ENCODE data around the gene ADPRHL1. TPM values are rescaled to one million over a fixed set of nuclear protein-coding genes. Genes with fewer than 3 reads are reported as not detected.

The ADPRHL1 gene
- total RNA-seq, 4 donors from 2014 or later, result 2.5 to 8.6 (median 5.5) TPM

GRCh38 chr13:113422807-113423519, 30.3 kb downstream of the ADPRHL1 start:
- Histone ChIP-seq H3K4me3 (no peak overlapping the region), H3K4me1 (peaks cover 5% of the 10 kb centered on the region), H3K9me3 (no peaks in the 10 kb centered on the region), H3K27ac (no peak overlapping the region), H3K27me3 (no peaks in the 10 kb centered on the region), H3K36me3 (no peaks in the 10 kb centered on the region)
- DNase-seq (ENCODE audit: low spot score in 2 of 2), result no peak
- 82% methylated on average over 22 of the region's 26 CpGs for WGBS
- TF ChIP-seq POLR2AphosphoS5 (IDR thresholded peaks at IDR 0.05), result no peak
- TF ChIP-seq EP300 (IDR thresholded peaks at IDR 0.05), result no peak
- no peak for TF ChIP-seq CTCF (IDR thresholded peaks at IDR 0.05)
- no peak for TF ChIP-seq POLR2A (IDR thresholded peaks at IDR 0.05)

- no peak overlapping the region for H3K4me3 ChIP-seq
- peaks cover 3% of the 10 kb centered on the region for H3K27me3 ChIP-seq
- TF ChIP-seq CTCF (IDR thresholded peaks at IDR 0.05) (no peak), EP300 (IDR thresholded peaks at IDR 0.05) (no peak), POLR2A (IDR thresholded peaks at IDR 0.05) (no peak), POLR2AphosphoS5 (IDR thresholded peaks at IDR 0.05) (no peak)
- no peaks in the 10 kb centered on the region for H3K36me3 ChIP-seq
- DNase-seq (ENCODE audit: low spot score in 2 of 2), result no peak
- peaks cover 5% of the 10 kb centered on the region for H3K4me1 ChIP-seq
- WGBS, result 52% methylated on average over 14 of the region's 15 CpGs
- H3K27ac ChIP-seq, result peak overlapping the region; percentile 36
- no peaks in the 10 kb centered on the region for H3K9me3 ChIP-seq
Observed at GRCh38 chr13:113421673-113422270, 31.5 kb downstream of the ADPRHL1 start.

- TF ChIP-seq POLR2AphosphoS5 (IDR thresholded peaks at IDR 0.05), result no peak
- 63% methylated on average over 14 of the region's 38 CpGs for WGBS
- peak overlapping the region; percentile 36 for H3K27ac ChIP-seq
Observed at GRCh38 chr13:113420833-113421600, 32.3 kb downstream of the ADPRHL1 start.

GRCh38 chr13:113420232-113420631, 33.1 kb downstream of the ADPRHL1 start:
- H3K9me3 ChIP-seq, result no peaks in the 10 kb centered on the region
- no peak overlapping the region for H3K27ac ChIP-seq
- peaks cover 5% of the 10 kb centered on the region for H3K4me1 ChIP-seq
- no peak overlapping the region for H3K4me3 ChIP-seq
- peaks cover 3% of the 10 kb centered on the region for H3K27me3 ChIP-seq
- DNase-seq (ENCODE audit: low spot score in 2 of 2), result no peak
- TF ChIP-seq POLR2AphosphoS5 (IDR thresholded peaks at IDR 0.05) (no peak), EP300 (IDR thresholded peaks at IDR 0.05) (no peak), POLR2A (IDR thresholded peaks at IDR 0.05) (no peak), CTCF (IDR thresholded peaks at IDR 0.05) (no peak)
- no peaks in the 10 kb centered on the region for H3K36me3 ChIP-seq
- 90% methylated on average over 15 of the region's 15 CpGs for WGBS

More at GRCh38 chr13:113420833-113421600, 32.3 kb downstream of the ADPRHL1 start:
- DNase-seq (ENCODE audit: low spot score in 2 of 2), result no peak
- peaks cover 3% of the 10 kb centered on the region for H3K27me3 ChIP-seq
- H3K4me1 ChIP-seq, result peaks cover 5% of the 10 kb centered on the region
- no peaks in the 10 kb centered on the region for H3K36me3 ChIP-seq
- no peak overlapping the region for H3K4me3 ChIP-seq
- no peaks in the 10 kb centered on the region for H3K9me3 ChIP-seq

- TF ChIP-seq POLR2AphosphoS5 (IDR thresholded peaks at IDR 0.05) (no peak), CTCF (IDR thresholded peaks at IDR 0.05) (no peak), EP300 (IDR thresholded peaks at IDR 0.05) (no peak)
- H3K4me1 ChIP-seq, result peaks cover 5% of the 10 kb centered on the region
- peaks cover 3% of the 10 kb centered on the region for H3K27me3 ChIP-seq
- no peaks in the 10 kb centered on the region for H3K36me3 ChIP-seq
- 94% methylated on average over 18 of the region's 18 CpGs for WGBS
- H3K4me3 ChIP-seq, result no peak overlapping the region
- no peak for DNase-seq (ENCODE audit: low spot score in 2 of 2)
- H3K27ac ChIP-seq, result no peak overlapping the region
- no peaks in the 10 kb centered on the region for H3K9me3 ChIP-seq
Observed at GRCh38 chr13:113419531-113420193, 33.6 kb downstream of the ADPRHL1 start.
